OCI-LY1 (cell line): ENCODE data around the gene TRIO.

Experiments
- H2AFZ ChIP-seq: fragments of 200-600 bp; sonication (generic), shearing (Covaris generic); 2 replicates; pipeline ENCODE4 v1.6.0; 2014; ENCODE audit warnings: antibody characterized with exemption, mild to moderate bottlenecking, low read length
- H3F3A ChIP-seq: fragments of 200-600 bp; sonication (generic), shearing (Covaris generic); 2 replicates; pipeline ENCODE4 v1.6.0; 2014; ENCODE audit warnings: mild to moderate bottlenecking, antibody characterized with exemption, low read length, moderate library complexity; ENCODE audit not compliant: insufficient read depth
- H3K27ac ChIP-seq: fragments of 200-600 bp; sonication (generic); 2 replicates; pipeline ENCODE4 v1.5.1; 2014; ENCODE audit warnings: low read length, mixed run types, mild to moderate bottlenecking, low read depth; ENCODE audit not compliant: poor library complexity, severe bottlenecking
- H3K27me3 ChIP-seq: fragments of 200-600 bp; sonication (generic); 2 replicates; pipeline ENCODE4 v1.6.0; 2014; ENCODE audit warnings: antibody characterized with exemption, mild to moderate bottlenecking, low read length, moderate library complexity; ENCODE audit not compliant: insufficient read depth
- H3K36me3 ChIP-seq: fragments of 200-600 bp; sonication (generic); 2 replicates; pipeline ENCODE4 v1.6.1; 2014; ENCODE audit warnings: mild to moderate bottlenecking, antibody characterized with exemption, low read length, moderate library complexity, mixed read lengths; ENCODE audit not compliant: insufficient read depth
- H3K4me1 ChIP-seq: fragments of 200-600 bp; sonication (generic); 2 replicates; pipeline ENCODE4 v1.5.1; 2014; ENCODE audit warnings: mild to moderate bottlenecking, low read length, moderate library complexity; ENCODE audit not compliant: insufficient read depth, severe bottlenecking
- H3K4me2 ChIP-seq: fragments of 200-600 bp; sonication (generic), shearing (Covaris generic); 2 replicates; pipeline ENCODE4 v1.6.1; 2014; ENCODE audit warnings: low read length
- H3K4me3 ChIP-seq: fragments of 200-600 bp; sonication (generic); 2 replicates; pipeline ENCODE4 v1.5.1; 2014; ENCODE audit warnings: low read length, low read depth, mild to moderate bottlenecking, mixed read lengths; ENCODE audit not compliant: poor library complexity, severe bottlenecking
- H3K79me2 ChIP-seq: fragments of 200-600 bp; shearing (Covaris generic); 2 replicates; pipeline ENCODE4 v1.6.1; 2016; ENCODE audit warnings: mixed run types, low read length, mixed read lengths; ENCODE audit not compliant: insufficient read depth
- H3K9ac ChIP-seq: fragments of 200-600 bp; sonication (generic), shearing (Covaris generic); 2 replicates; pipeline ENCODE4 v1.6.1; 2014; ENCODE audit warnings: mild to moderate bottlenecking, low read length, mixed read lengths
- H3K9me2 ChIP-seq: fragments of 200-600 bp; sonication (generic), shearing (Covaris generic); 2 replicates; pipeline ENCODE4 v1.6.1; 2014; ENCODE audit warnings: low read depth, mild to moderate bottlenecking, low read length, mixed read lengths
- H3K9me3 ChIP-seq: fragments of 200-600 bp; shearing (Covaris generic); 2 replicates; pipeline ENCODE4 v1.6.1; 2014; ENCODE audit warnings: low read length, mixed read lengths
- H4K20me1 ChIP-seq: fragments of 200-600 bp; sonication (generic), shearing (Covaris generic); 2 replicates; pipeline ENCODE4 v1.6.0; 2016; ENCODE audit warnings: mild to moderate bottlenecking, low read length; ENCODE audit not compliant: insufficient read depth
- CTCF ChIP-seq: fragments of 200-600 bp; sonication (generic), shearing (Covaris generic); IDR thresholded peaks from 2 replicates; pipeline ENCODE4 v1.5.1; 2017; ENCODE audit warnings: mild to moderate bottlenecking, antibody characterized with exemption, low read length, moderate library complexity, mixed read lengths
- EZH2 ChIP-seq: fragments of 200-600 bp; sonication (generic), shearing (Covaris generic); IDR thresholded peaks from 2 replicates; pipeline ENCODE4 v1.8.0; 2017; ENCODE audit warnings: borderline replicate concordance, mixed run types, mild to moderate bottlenecking, antibody characterized with exemption, low read length, moderate library complexity, mixed read lengths

The TRIO gene

GRCh38 chr5:14337593-14337992 is 194.5 kb downstream of the TRIO start:
- H3K9ac ChIP-seq, result no peak overlapping the region
- no peaks in the 10 kb centered on the region for H3K9me2 ChIP-seq
- no peak overlapping the region for H3K27ac ChIP-seq
- TF ChIP-seq EZH2 (no peak), CTCF (no peak)
- H3K27me3 ChIP-seq, result no peaks in the 10 kb centered on the region
- H3K9me3 ChIP-seq, result no peaks in the 10 kb centered on the region
- no peaks in the 10 kb centered on the region for H3F3A ChIP-seq
- no peaks in the 10 kb centered on the region for H3K79me2 ChIP-seq
- no peaks in the 10 kb centered on the region for H4K20me1 ChIP-seq
- H3K4me3 ChIP-seq, result no peak overlapping the region
- no peak overlapping the region for H2AFZ ChIP-seq
- H3K36me3 ChIP-seq, result no peaks in the 10 kb centered on the region
- no peak overlapping the region for H3K4me2 ChIP-seq
- no peaks in the 10 kb centered on the region for H3K4me1 ChIP-seq

DNA sequence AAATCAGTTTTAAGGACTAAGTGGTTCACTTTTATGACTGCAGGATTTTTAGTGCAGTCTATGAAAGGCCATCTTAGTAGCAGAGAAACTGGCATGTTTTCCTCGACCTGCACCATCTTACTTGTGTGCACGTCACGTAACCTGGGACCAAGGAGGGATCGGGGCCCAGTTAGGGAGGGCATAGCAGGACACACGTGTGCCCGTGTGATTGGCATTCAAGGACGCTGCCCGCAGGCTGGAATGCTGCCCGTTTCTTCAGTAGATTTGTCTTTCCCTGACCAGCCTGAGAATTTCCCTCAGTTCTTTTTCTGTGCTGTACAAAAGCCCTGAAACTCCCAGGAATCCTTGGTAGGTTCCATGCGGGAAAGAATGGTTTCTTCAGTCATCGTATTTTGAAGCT is 196.3 kb downstream of the TRIO start:
- H3K9me2 ChIP-seq, result no peaks in the 10 kb centered on the region
- no peak overlapping the region for H3K9ac ChIP-seq
- H3K27ac ChIP-seq, result no peak overlapping the region
- TF ChIP-seq CTCF, result no peak
- no peak for TF ChIP-seq EZH2
- H3K27me3 ChIP-seq, result no peaks in the 10 kb centered on the region
- no peaks in the 10 kb centered on the region for H3K4me1 ChIP-seq
- no peaks in the 10 kb centered on the region for H3F3A ChIP-seq
- no peaks in the 10 kb centered on the region for H3K9me3 ChIP-seq
- no peaks in the 10 kb centered on the region for H3K79me2 ChIP-seq
- no peak overlapping the region for H3K4me3 ChIP-seq
- no peak overlapping the region for H2AFZ ChIP-seq
- no peaks in the 10 kb centered on the region for H3K36me3 ChIP-seq
- no peaks in the 10 kb centered on the region for H4K20me1 ChIP-seq
- H3K4me2 ChIP-seq, result no peak overlapping the region

GRCh38 chr5:14341571-14342230 is 198.6 kb downstream of the TRIO start:
- TF ChIP-seq EZH2, result no peak
- no peak for TF ChIP-seq CTCF
- H3K27me3 ChIP-seq, result no peaks in the 10 kb centered on the region
- H3K4me1 ChIP-seq, result no peaks in the 10 kb centered on the region
- no peak overlapping the region for H2AFZ ChIP-seq
- no peaks in the 10 kb centered on the region for H3K9me2 ChIP-seq
- no peak overlapping the region for H3K9ac ChIP-seq
- no peaks in the 10 kb centered on the region for H3K36me3 ChIP-seq
- H3K27ac ChIP-seq, result no peak overlapping the region
- H3K79me2 ChIP-seq, result no peaks in the 10 kb centered on the region
- no peaks in the 10 kb centered on the region for H4K20me1 ChIP-seq
- no peaks in the 10 kb centered on the region for H3K9me3 ChIP-seq
- H3K4me3 ChIP-seq, result no peak overlapping the region
- H3F3A ChIP-seq, result no peaks in the 10 kb centered on the region
- H3K4me2 ChIP-seq, result no peak overlapping the region
